Measurements from ENCODE around the gene EHMT1.
"Not testable (repeated sequence)": the region's sequence is repeated elsewhere in the genome, so short reads cannot be mapped to it uniquely, and the experiment has no call there.

The EHMT1 gene

DNA sequence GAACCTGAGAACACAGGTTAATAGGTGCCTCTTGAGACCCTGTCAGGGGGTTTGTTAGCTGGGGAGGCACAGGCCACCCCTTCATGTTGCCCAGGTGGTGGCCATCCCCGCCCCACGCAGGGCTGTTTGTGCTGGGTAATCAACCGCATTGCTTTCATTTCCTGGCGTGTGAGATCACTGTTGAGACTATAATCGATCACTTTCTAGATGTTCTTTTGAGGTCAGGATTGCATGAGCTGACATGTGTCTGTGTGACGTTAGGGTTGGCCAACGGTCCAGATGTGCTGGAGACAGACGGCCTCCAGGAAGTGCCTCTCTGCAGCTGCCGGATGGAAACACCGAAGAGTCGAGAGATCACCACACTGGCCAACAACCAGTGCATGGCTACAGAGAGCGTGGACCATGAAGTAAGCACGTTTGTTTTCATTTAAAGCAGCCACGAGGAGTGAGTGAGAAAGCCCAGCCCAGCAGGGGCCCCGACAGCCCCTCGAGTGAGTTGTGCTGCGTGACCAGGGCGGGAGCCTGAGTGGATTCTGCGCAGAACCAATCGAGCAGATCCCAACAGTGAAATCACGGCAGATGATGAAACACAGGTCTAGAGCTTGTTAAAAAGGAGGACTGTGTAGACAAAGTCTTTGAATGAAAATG is 143.7 kb downstream of the EHMT1 start:
- DNase-seq (ENCODE audit: low read depth), result peak; percentile 18

DNA sequence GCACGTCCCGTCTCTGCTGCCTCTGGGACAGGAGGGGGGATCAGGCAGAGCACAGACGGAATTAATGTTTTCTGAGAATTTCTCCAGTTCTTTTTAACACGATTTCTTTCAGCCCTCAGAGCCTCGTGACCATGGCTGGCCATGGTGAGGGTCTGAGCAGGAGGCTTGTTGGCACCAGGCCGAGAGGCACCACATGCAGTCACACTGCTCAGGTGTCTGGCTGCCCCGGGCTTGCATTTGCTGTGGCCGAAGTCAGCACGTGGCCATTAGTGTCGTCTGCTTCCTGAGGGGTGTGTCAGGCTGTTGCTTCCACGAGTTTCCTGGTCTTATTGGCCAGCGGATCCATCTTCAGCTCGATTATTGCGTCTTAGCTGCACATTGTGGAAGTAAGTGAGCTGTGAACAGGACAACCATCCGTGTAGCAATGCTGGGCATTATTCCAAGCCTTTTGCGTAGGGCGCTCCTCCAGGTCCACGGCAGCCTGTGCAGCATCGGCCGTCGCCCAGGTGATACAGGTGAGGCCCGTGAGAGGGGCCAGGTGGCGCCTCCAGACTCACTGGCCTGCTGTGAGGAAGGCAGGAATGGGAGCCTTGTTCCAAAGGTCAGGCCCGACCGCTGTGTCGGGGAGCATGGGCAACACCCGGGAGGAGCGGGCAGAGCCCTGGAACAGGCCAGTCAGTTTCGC is 144.6 kb downstream of the EHMT1 start:
- DNase-seq (ENCODE audit: low read depth), result no peak

DNA sequence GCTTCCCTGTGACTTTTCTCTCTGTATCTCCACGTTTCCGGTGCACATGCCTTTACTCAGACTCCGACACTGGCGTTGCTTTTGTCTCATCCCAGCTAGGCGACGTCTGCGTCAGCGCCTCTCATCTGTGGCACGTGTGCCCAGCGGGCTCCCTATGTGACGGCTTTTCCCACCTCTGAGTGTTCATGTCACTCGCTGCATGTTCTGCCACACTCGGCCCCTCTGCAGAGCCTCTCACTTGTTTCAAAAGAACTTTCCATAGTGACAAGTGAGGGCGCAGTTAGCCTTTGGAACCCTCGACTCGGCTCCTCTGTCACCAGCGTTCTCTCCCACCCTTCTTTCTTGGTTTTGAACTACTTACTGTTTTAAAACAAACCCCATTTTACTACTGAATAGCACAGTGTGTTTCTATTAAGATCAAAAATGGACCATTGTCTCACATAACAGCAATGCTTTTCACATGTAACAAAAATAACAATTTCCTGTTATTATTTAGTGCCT is 145.4 kb downstream of the EHMT1 start:
- DNase-seq (ENCODE audit: low read depth), result no peak

DNA sequence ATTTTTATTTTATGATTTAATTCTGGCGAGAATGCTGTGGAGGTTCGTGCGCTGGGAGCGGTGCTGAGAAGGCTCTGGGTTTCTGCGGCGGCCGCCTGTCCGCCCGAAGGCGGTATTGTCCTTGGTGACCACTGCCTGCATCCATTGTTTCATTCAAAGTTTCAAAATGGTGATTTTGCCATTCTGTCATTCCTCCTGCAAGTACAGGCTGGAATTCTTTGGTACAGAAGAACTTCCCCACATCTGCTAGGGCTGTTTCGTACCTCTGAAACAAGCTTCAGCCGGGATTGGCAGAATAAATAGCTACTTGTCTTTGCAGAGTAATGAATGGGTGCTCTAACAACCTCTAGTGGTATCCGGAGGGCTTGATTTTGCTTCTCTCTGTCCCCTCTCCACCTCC is 146.2 kb downstream of the EHMT1 start:
- DNase-seq (ENCODE audit: low read depth), result no peak

DNA sequence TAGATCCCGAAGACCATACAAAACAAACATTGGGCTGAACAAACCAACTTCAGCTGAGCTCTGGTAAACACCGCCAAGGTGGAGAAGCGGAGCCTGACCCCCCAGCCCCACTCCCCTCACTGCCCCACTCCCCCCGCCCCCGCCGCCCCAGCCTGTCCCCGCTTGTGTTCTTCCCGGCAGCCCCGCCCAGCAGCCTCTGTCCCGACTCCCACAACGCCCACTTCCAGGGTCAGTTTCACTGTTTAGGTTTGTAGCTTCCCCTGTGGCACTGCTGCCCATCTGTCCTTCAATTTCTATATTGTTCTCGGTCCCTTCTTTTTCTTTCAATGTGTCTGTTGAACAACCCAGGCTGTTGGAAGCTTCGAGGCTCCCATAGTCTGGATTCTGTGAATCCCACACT is 146.7 kb downstream of the EHMT1 start:
- DNase-seq (ENCODE audit: low read depth), result no peak

DNA sequence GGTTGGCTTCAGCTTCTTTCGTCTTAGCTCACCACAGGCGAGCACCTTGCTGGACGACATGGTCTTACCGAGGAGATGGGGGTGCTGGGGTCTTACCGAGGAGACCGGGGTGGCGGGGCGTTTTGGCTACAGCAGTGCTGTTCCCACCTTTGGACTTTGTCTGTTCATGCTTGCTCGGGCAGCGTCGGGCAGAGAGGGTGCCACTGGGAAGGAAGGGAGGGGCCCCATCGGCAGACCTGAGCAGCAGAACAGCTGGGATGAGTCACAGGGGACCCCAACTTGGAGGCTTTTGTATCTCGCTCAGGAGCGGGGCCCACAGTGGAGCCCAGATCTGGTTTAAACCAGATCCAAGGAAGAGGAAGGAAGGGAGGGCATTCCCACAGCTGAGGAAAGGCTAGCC is 152.8 kb downstream of the EHMT1 start:
- DNase-seq (ENCODE audit: low read depth), result no peak

DNA sequence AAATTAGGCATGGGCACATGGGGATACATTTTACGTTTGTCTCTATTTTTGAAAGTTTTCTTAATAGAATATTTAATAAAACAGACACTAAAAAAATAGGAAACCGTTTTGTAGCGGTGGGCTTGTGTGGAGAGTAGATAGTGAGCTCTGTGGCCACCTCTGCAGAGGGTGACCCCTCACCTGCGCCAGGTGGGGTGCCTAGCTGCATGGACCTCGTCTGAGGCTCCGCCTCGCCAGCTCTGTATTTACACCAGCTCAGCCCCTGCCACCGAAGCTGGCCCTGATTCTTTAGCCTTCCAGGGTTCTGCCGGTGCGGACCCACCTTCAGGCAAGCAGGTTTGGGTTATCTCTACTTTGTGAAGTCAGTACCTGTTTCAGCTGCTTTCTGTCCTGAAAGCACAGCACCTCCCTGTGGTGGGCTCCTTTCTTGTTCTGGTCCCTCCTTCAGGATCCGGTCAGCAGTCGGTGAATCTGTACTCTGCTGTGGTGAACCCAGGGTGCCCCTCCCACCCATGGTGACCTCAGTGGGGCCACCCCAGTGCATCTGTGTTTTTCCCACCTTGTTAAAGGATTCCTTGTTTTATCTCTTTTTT is 153.6 kb downstream of the EHMT1 start:
- DNase-seq (ENCODE audit: low read depth), result no peak

DNA sequence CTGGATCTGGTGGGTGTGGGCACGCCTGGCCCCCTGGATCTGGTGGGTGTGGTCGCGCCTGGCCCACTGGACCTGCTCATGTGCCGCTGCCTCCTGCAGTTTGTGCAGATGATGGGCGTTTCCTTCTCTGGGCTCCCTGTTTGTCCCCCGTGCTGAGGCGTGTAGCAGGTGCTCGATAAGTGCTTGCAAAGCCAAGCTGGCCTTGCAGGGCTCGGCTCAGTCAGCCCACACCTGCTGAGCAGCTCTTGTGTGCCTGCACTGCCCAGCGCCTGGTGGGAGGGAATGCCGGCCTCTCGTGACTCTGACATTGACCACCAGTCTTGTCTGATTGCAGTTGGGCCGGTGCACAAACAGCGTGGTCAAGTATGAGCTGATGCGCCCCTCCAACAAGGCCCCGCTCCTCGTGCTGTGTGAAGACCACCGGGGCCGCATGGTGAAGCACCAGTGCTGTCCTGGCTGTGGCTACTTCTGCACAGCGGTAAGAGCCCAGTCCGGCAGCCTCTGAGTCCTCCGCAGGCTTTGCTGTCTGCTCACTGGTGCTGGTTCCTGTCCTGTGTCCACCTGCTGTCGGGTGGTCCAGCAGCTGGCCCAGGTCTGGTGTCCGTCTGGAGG is 156.1 kb downstream of the EHMT1 start:
- no peak for DNase-seq (ENCODE audit: low read depth)

DNA sequence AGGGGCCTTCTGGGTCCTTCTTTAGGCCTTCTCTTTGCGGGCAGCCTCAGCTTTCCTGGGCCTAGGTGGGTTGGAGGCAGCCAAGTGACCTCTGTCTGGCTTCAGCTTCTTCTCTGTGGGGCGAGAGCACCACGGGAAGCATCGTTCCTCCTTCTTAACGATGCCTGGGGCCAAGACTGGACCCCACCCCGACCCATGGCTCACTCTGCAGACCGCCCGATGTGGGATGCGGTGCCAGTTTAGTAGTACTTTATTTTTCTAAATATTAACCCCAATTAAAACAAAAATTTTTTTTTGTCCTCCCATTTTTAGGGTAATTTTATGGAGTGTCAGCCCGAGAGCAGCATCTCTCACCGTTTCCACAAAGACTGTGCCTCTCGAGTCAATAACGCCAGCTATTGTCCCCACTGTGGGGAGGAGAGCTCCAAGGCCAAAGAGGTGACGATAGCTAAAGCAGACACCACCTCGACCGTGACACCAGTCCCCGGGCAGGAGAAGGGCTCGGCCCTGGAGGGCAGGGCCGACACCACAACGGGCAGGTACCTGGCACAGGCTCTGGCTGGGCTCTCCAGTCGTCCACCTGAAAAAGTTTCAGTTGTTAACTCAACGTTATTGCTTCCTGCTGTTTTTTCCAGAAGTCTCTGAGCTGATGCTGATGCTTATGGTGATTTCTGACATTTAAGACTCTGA is 157.6 kb downstream of the EHMT1 start:
- no peak for DNase-seq (ENCODE audit: low read depth)

DNA sequence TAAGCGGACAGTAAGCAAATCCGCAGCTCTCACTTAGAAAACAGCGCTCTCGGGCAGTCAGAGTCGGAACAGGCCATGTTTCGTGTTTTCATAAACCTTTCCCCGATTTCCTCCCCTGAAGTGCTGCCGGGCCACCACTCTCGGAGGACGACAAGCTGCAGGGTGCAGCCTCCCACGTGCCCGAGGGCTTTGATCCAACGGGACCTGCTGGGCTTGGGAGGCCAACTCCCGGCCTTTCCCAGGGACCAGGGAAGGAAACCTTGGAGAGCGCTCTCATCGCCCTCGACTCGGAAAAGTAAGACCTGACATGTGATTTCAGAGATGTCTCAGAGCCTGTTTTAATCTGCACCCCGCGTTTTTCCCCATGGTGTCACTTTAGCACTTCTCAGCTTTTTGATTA is 159.0 kb downstream of the EHMT1 start:
- no peak for DNase-seq (ENCODE audit: low read depth)

DNA sequence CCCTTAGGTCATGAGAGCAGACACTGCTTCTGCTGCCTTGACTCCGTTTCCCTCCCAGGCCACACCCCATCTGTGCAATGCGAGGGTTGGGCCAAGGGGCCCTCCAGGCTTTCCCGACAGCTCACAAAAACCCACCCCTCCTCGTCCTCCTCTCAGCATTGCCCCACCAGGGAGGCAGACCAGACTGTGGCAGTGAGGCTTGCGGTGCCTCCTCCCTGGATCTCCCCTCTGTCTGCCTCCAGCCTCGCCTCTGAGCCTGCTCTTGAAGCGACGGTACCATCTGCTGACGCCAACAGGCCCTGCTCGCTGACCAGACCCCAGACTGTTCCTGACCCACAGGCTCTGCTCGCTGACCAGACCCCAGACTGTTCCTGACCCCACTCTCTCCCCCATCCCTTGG is 159.5 kb downstream of the EHMT1 start:
- no peak for DNase-seq (ENCODE audit: low read depth)

DNA sequence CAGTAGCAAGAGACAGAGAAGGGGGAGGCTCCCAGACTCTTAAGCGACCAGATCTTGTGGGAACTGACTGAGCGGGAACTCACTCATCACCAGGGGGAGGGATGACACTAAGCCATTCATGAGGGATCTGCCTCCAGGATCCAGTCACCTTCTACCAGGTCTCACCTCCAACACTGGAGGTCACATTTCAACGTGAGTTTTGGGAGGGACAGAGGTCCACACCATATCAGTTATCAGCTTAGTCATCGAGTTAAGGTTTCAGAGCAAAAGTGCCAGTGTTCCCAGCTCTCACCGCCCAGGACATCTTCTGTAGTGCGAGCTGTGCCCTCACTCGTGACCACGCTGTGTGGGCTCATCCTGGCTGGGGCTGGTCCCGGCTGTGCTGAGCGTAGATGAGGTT is 160.1 kb downstream of the EHMT1 start:
- DNase-seq (ENCODE audit: low read depth), result no peak

DNA sequence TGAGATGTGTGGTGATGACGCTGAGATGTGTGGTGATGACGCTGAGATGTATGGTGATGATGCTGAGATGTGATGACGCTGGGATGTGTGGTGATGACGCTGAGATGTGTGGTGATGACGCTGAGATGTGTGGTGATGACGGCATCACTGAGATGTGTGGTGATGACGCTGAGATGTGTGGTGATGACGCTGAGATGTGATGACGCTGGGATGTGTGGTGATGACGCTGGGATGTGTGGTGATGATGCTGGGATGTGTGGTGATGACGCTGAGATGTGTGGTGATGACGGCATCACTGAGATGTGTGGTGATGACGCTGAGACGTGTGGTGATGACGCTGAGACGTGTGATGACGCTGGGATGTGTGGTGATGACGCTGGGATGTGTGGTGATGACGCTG is 161.2 kb downstream of the EHMT1 start:
- DNase-seq (ENCODE audit: low read depth), result not testable (repeated sequence)

DNA sequence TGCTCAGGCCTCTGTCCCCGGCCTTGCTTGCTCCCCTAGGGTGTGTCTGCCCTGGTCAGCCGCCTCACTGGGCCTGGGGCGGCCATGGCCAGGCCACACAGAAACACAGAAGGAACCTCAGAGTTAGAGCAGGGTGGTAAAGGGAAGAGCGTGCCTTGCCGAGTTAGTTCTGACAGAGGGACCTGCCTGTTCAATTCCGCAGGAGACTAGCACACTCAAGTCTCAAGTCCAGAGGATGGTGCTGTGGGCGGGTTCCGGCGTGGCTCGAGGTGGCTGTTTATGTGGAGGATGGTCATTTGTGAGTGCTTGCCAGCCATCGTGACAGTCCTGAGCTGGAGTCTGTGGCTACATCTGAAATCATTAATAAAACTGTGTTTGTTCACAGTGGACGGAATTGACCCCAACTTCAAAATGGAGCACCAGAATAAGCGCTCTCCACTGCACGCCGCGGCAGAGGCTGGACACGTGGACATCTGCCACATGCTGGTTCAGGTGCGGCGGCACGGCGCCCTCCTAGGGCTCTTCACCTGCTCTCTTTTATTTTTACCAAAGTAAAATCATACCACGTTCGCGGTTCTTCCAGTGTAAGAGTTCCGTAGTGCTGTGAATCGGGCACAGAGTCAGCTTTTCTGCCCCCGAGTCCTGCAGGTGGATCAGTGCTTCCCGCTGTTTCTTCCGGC is 163.2 kb downstream of the EHMT1 start:
- DNase-seq (ENCODE audit: low read depth), result no peak

DNA sequence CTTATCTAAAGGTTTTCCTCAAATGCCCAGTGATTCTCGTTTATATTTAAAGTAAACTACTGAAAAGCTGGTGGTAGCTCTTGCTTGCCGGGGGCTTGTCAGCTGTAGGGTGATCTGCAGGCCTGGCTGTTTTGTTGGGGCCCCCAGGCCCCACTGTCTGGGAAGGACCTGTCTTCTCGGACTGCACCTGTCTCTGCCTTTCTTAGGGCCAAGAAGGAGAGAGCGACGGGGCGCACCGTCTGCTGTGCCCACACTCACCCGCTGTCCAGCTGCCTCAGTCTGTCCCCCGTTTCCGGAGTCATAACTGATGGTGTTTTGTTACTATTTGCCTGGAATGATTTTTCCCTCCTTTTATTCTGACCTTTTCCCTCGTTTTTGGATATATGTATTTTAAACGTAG is 164.7 kb downstream of the EHMT1 start:
- DNase-seq (ENCODE audit: low read depth), result no peak

DNA sequence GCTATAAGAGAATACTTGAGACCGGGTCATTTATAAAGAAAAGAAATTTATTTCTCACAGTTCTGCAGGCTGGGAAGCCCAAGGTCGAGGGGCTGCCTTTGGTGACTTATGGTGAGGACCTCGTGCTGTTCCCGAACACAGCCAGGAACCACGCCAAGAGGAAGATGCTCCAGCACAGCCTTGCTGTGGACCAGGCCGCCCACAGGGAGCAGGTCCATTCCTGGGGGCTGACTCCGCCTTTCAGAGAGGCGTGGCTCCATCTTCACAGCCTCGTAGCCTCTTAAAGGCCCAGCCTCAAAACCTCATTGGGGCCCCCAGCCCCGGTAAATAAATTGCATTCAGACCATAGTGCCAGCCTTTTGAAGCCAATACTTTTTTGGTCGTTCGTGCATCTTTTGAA is 165.2 kb downstream of the EHMT1 start:
- no peak for DNase-seq (ENCODE audit: low read depth)

DNA sequence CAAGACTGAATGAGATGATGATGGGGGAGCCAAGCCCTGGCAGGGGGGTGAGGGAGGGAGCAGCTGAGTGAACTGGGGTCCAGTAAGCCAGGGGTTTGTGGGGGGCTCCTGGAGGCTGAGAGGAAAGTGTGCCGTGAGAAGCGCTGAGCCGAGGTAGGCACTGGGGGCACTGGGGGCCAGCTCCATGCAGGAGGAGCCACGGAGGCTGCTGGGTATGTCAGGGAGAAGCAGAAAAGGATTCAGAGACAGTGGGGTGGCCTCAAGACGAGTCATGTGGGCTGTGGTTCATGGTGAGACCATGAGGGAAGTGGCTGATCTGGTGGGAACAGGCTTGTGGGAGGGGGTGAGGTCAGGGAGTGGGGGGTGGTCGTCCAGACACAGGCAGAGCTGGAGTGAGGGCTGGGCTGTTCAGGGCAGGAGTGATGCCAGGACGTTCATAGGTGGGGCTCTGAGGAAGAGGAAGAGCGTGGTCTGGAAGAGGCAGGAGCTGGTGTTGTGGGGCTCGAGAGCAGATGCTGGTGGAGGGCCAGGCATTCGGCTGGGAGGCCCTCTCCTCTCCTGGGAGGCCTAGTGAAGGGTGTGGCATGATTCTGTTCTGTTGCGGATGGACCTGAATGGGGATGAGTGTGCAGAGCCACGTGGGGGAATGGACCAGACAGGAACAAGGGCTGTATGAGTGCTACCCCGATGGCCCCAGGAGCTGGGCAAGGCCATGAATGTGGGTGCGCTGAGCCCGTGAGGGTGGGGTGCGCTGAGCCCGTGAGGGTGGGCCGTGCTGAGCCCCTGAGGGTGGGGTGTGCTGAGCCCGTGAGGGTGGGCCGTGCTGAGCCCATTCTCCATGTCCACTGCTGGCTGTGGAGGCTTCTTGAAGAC is 166.1 kb downstream of the EHMT1 start:
- no peak for DNase-seq (ENCODE audit: low read depth)

DNA sequence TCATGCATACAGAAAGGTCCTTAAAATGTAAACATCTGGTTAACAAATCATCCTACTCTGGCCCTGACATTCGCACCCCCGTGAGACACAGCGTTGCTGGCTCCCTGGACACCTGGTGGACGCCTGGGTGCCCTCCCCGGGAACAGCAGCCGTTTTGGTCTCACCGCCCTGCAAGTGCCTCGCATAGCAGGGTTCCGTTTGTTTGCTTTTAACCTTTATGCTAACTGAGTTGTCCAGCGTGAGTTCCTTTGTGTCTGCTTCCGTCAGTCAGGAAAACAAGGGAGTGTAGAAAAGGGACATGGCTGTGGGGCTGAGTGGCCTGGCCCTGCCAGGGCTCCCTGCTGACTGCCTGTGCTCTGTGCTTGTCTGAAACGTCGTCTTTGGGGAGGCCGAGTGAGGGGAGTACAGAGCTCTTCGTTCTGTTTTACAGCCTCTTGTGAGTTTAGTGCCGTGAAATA is 166.9 kb downstream of the EHMT1 start:
- no peak for DNase-seq (ENCODE audit: low read depth)

DNA sequence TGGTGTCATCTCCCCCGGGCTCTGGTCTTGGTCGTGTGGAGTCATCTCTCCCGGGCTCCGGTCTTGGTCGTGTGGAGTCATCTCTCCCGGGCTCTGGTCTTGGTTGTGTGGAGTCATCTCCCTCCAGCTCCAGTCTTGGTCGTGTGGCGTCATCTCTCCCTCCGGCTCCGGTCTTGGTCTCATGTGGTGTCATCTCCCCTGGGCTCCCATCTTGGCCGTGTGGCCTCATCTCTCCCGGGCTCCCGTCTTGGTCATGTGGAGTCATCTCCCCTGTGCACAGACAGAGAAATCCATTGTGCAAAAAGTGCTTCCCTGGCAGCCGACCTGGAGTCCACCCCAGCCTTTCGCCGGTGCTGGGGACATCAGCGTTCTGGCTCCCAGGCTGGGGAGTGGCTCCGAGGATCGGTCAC is 167.7 kb downstream of the EHMT1 start:
- DNase-seq (ENCODE audit: low read depth), result no peak

DNA sequence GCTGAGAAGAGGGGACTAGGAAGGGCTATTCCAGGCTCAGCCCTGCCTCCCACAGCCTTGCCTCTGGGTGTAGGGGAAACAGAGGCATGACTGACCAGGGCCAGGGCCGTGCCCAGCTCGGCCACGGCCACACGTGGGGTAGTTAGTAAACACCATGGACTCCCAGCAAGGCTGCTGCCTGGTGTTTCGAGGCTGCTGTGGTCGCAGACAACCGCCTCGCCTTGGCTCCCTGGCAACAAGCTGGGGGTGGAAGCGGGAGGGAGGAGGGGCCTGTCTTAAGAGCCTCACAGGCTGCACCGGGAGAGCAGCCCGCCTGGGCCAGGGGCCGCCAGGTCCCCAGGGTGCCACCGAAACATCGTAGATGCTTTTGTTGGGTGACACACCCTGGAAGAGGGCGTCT is 168.6 kb downstream of the EHMT1 start:
- DNase-seq (ENCODE audit: low read depth), result no peak
